BJ (cell line): ENCODE data around the gene TKTL1. TPM values are rescaled to one million over a fixed set of nuclear protein-coding genes. Genes with fewer than 3 reads are reported as not detected.
A peak's percentile ranks its signal among the peaks of the same experiment; 100 is the strongest.

ENCODE experiments used
- CTCF ChIA-PET: fragments of 350-600 bp; formaldehyde crosslinking; extraction: SDS; loops from one replicate; lab custom pipeline; 2021; ENCODE audit warnings: antibody characterized with exemption, inconsistent platforms; lab: Yijun Ruan, JAX
- POLR2A ChIA-PET: fragments of 300-600 bp; sonication (Branson Sonifier 250); formaldehyde crosslinking; extraction: SDS; loops from one replicate; lab custom pipeline; 2021; ENCODE audit warnings: antibody characterized with exemption; lab: Charles Lee
- DNase-seq: peaks from one replicate; pipeline ENCODE4 v3.0.0-alpha.2; 2011; ENCODE audit warnings: low read depth
- H3K27me3 ChIP-seq: 2 replicates; pipeline ENCODE4 v1.6.0; 2011; ENCODE audit warnings: low read length; ENCODE audit not compliant: control insufficient read depth, insufficient read depth
- H3K36me3 ChIP-seq: 2 replicates; pipeline ENCODE4 v1.5.1; 2011; ENCODE audit warnings: low read length; ENCODE audit not compliant: control insufficient read depth, insufficient read depth
- H3K4me3 ChIP-seq: 2 replicates; pipeline ENCODE4 v1.5.1; 2011; ENCODE audit warnings: low read depth, mild to moderate bottlenecking, control low read depth, low read length
- polyA plus RNA-seq: library from polyadenylated mRNA; depleted of rRNA; stranded (reverse); fragments of >200 nt; gene quantifications from 2 replicates; pipeline ENCODE4 v1.2.3, GENCODE V29; 2011
- TF ChIP-seq, protein P1 (sequence below): IDR thresholded peaks from 2 replicates; pipeline ENCODE4 v1.5.1; 2011; ENCODE audit warnings: low read depth, mild to moderate bottlenecking, control low read depth, inconsistent platforms, low read length, moderate library complexity; ENCODE audit not compliant: insufficient read depth

The TKTL1 gene
- polyA plus RNA-seq, 1 experiment: not detected

- DNase-seq: no peak
- Histone ChIP-seq H3K27me3 (no peaks in the 10 kb centered on the region), H3K4me3 (no peak overlapping the region), H3K36me3 (peaks cover 65% of the 10 kb centered on the region)
- POLR2A ChIA-PET: no interaction called here
- CTCF ChIA-PET: no interaction called here
- TF ChIP-seq, protein P1, sequence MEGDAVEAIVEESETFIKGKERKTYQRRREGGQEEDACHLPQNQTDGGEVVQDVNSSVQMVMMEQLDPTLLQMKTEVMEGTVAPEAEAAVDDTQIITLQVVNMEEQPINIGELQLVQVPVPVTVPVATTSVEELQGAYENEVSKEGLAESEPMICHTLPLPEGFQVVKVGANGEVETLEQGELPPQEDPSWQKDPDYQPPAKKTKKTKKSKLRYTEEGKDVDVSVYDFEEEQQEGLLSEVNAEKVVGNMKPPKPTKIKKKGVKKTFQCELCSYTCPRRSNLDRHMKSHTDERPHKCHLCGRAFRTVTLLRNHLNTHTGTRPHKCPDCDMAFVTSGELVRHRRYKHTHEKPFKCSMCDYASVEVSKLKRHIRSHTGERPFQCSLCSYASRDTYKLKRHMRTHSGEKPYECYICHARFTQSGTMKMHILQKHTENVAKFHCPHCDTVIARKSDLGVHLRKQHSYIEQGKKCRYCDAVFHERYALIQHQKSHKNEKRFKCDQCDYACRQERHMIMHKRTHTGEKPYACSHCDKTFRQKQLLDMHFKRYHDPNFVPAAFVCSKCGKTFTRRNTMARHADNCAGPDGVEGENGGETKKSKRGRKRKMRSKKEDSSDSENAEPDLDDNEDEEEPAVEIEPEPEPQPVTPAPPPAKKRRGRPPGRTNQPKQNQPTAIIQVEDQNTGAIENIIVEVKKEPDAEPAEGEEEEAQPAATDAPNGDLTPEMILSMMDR: no peak
These were observed 69.5 kb downstream of the TKTL1 start for GRCh38 chrX:154365052-154365600.

GRCh38 chrX:154365997-154366665 is 70.5 kb downstream of the TKTL1 start:
- H3K4me3 ChIP-seq: no peak overlapping the region
- ChIA-PET CTCF (interaction anchor here (1.1 kb wide), 1 partner anchor 11 kb away, joined by 3 read pairs; no protein-coding TSS in a partner anchor), POLR2A (no interaction called here)
- DNase-seq: no peak
- H3K36me3 ChIP-seq: peaks cover 60% of the 10 kb centered on the region
- TF ChIP-seq, protein P1: no peak
- H3K27me3 ChIP-seq: no peaks in the 10 kb centered on the region

GRCh38 chrX:154366666-154367055 is 71.1 kb downstream of the TKTL1 start:
- Histone ChIP-seq H3K4me3 (no peak overlapping the region), H3K36me3 (peaks cover 55% of the 10 kb centered on the region), H3K27me3 (no peaks in the 10 kb centered on the region)
- no peak for DNase-seq
- TF ChIP-seq, protein P1: no peak
- POLR2A ChIA-PET: no interaction called here
- CTCF ChIA-PET: interaction anchor here (1.1 kb wide), 1 partner anchor 12 kb away, joined by 3 read pairs; no protein-coding TSS in a partner anchor

- TF ChIP-seq, protein P1: no peak
- H3K36me3 ChIP-seq: peaks cover 45% of the 10 kb centered on the region
- CTCF ChIA-PET: interaction anchor here (1.1 kb wide), 1 partner anchor 13 kb away, joined by 3 read pairs; no protein-coding TSS in a partner anchor
- no peak for DNase-seq
- peak overlapping the region; percentile 89 for H3K4me3 ChIP-seq
- no peaks in the 10 kb centered on the region for H3K27me3 ChIP-seq
- POLR2A ChIA-PET: no interaction called here
These were observed 72.1 kb downstream of the TKTL1 start for GRCh38 chrX:154367474-154368308.
